GM13977 (cell line): ENCODE results near the gene LEPROT.

Experiments
- DNase-seq: peaks from one replicate; pipeline ENCODE4 v3.0.0; 2012; ENCODE audit warnings: low spot score
- in situ Hi-C: fragments of 300-500 bp; cut with MboI; formaldehyde crosslinking; loops from one replicate; pipeline ENCODE4 v1.12.0; 2022; ENCODE audit warnings: low sequenced_read_pairs, low pct_unique_long_range_greater_than_20kb, mixed read lengths, inconsistent platforms; ENCODE audit not compliant: unreplicated experiment
- TF ChIP-seq, protein P1 (sequence below): IDR thresholded peaks from 2 replicates; pipeline ENCODE4 v1.5.1; 2012; ENCODE audit warnings: mild to moderate bottlenecking, control low read depth; ENCODE audit not compliant: insufficient read depth; ENCODE audit errors: extremely low read depth, missing control alignments

LEPROT gene

DNA sequence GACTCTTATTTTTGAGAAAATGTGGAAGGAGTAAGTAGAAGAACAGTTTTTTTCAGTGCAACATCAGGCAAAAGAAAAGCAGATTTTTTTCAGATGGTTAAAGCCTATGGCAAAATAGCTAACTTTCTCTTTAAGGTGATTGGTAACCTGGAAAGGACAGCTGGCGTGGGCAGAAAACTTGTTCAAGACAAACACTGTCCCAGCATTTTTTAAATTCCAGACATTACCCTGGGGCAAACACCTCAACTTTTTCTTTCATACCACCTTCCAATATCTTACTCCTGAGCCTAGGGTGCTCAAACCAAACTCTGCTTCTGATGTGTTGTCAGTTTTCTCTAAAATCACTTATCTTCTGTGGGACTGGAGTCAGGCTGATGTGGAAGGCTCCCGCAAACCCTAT, 2.7 kb upstream of the LEPROT start:
- TF ChIP-seq, protein P1, sequence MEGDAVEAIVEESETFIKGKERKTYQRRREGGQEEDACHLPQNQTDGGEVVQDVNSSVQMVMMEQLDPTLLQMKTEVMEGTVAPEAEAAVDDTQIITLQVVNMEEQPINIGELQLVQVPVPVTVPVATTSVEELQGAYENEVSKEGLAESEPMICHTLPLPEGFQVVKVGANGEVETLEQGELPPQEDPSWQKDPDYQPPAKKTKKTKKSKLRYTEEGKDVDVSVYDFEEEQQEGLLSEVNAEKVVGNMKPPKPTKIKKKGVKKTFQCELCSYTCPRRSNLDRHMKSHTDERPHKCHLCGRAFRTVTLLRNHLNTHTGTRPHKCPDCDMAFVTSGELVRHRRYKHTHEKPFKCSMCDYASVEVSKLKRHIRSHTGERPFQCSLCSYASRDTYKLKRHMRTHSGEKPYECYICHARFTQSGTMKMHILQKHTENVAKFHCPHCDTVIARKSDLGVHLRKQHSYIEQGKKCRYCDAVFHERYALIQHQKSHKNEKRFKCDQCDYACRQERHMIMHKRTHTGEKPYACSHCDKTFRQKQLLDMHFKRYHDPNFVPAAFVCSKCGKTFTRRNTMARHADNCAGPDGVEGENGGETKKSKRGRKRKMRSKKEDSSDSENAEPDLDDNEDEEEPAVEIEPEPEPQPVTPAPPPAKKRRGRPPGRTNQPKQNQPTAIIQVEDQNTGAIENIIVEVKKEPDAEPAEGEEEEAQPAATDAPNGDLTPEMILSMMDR, result no peak
- in situ Hi-C loops, result no loop called here
- DNase-seq, result no peak

DNA sequence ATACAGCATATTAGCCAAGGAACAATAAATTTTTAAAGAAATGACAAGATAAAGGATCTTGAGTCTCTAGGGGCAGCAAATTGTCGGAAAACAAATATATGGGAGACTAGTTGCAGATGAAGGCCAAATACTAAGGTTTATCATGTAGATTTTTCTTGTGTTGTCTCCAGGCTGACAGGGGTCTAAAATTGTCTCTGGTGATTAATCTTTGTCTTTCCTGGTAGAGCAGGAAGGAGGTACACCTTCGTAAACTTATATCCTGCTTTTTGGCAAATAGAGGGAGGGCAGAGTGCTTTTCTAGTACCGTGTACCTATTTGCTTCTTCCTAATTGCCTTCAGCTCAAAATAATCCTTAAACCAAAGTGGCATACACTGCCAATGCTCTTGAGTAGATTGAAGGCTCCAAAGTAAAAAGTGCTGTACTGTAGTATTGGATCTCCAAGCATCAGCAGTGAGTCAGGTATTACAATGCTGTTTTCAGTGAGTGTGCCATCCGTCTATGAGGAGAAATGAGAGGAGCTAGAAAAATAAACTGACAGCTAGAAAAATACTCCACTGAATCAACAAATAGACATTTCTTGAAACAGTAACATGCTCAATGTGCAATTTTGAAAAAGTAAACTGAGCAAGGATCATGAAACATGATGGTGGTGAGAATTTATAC, 1.8 kb upstream of the LEPROT start:
- TF ChIP-seq, protein P1, result no peak
- DNase-seq, result no peak
- in situ Hi-C loops, result no loop called here

DNA sequence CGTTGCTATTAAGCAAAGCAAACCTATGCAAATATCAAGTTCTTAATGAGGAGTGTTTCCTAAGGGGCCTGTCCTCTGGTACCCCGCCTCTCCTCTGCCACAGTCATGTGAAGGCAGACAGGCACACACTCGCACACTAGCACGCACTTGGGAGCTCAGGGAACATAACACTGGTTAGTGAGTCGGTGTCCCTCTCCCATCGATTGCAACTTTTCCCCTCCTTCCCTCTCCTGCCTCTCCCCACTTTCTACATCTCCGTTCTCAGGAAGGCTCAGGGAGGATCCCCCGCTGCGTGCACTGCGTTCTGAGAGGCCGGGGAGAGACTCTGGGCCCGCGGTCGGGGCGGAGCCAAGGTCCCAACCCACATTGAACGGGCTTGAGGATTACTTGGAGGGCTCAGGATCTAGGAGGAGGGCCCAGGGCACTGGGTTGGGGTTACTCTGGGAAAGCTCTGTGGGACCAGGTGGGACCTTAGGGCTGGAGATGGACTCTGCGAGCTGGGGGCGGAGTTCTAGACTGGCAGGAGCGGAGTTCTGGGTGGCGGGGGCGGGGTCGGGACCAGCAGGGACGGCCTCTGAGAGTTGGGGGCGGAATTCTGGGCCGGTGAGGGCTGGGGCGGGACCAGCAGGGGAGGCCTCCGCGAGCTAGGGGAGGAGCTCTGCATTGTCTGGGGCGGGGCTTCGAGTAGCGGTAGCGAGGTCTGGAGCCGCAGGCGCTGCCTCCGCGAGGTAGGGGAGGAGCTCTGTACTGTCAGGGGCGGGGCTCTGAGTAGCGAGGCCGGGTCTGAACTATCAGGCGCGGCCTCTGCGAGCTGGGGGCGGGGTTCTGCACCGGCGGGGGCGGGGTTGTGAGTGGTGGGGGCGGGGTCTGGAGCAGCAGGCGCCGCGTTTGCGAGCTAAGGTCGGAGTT, 533 bp upstream of the LEPROT start:
- DNase-seq, result peak; percentile 97
- TF ChIP-seq, protein P1, result no peak
- in situ Hi-C loops, result no loop called here

DNA sequence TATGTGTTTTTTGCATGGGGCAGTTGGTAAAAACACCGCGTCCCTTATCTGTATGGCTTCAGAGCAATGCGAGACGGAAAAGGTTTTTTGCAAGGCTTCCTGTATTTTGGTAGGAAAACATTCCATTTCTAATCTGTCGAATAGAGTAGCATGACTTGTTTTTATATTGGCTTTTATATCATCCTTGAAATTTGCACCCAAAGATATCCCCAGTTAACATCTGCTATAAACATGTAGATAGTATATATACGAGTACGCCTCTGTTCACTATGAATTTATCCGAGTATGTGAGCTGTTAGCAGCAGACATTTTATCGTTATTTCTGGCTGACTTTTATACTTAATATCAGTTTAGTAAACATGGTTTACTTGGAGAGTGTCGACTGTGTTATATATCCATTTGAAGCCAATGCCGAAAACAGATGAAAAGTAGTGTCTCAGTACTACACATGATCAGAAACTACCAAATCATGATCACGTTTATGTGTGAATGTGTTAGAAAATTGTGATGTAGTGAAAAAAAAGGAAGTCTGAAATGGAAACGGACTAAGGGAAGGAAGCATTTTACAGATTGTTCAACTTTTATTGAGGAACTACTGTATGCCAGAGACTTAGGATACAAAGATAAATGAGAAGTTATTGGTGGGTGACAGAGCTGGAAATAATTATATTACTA, 1.0 kb downstream of the LEPROT start:
- in situ Hi-C loops, result no loop called here
- no peak for DNase-seq
- TF ChIP-seq, protein P1, result no peak

DNA sequence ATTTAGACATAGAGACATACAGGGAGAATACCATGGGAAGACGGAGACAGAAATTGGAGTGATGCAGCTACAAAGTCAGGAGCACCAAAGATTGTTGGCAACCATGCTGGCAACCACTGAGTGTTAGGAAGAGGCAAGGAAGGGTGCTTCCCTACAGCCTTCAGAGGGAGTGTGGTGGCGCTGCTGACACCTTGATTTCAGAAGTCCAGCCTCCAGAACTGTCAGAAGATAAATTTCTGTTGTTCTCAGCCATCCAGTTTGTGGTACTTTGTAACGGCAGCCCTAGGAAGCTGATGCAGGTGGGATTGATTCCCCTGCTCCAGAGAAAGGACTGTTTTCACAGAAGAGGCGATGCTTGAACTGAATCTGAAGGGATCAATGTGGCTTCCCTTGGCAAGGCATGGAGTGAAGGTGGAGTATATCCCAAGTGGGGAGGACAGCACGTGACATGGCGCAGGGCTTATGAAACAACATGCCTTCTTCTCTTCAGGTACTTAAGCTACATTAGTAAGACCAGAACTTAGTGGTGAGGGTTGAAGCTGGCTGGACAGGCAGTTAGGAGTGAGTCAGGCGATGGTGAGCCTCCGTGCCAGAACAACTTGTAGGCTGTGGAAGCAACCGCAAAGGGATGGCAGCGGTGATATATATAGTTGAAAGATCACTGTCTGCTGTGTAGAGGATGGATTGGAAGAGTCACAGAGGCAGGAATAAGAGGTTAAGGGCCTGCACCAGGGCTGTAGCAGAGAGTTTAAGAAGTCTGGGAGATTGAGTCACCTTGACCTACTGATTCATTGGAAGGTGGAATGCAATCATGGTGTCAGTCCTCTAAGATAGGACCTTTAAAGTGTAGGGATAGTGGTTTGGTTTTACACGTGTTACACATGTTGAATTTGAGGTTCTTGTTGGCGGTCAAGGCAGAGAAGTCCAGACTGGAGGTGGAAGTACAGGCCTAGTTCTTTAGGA, 2.1 kb downstream of the LEPROT start:
- in situ Hi-C loops, result no loop called here
- TF ChIP-seq, protein P1, result no peak
- no peak for DNase-seq
